ENCODE results near the gene NLE1.
"Not testable (repeated sequence)": the region's sequence is repeated elsewhere in the genome, so short reads cannot be mapped to it uniquely, and the experiment has no call there.

Gene NLE1

DNA sequence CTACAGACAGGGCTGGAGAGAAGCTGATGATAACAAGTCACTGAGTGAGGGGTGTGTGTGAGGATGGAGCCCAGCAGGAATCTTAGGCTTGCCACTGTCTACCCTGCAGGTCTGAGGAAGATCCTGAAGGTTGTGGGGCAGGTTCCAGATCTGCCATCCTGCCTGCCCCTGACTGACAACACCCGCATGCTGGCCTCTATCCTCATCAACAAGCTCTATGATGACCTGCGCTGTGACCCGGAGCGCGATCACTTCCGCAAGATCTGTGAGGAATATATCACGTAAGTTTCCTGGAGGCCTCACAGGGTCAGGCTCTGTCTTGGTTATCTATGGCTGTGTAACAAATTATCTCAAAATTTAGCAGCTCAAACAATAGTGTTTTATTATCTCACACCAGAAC is 21.8 kb upstream of the NLE1 start:
- Histone ChIP-seq H3K9me3 (ENCODE audit: control insufficient read depth in 2 of 2, low read length in 2 of 2) (no peaks in the 10 kb centered on the region), H3K36me3 (ENCODE audit: control insufficient read depth in 2 of 2, insufficient read depth in 2 of 2, low read length in 2 of 2) (no peaks in the 10 kb centered on the region), H3K27ac (ENCODE audit: low read length) (no peak overlapping the region), H3K9ac (ENCODE audit: low read length in 2 of 2) (no peak overlapping the region), H3K4me1 (ENCODE audit: control insufficient read depth, insufficient read depth, low read length) (no peaks in the 10 kb centered on the region), H3K27me3 (ENCODE audit: control insufficient read depth in 1 of 2, insufficient read depth in 2 of 2, low read length in 2 of 2) (peaks cover 0 to 3% of the 10 kb centered on the region in 2 donors), H3K4me3 (ENCODE audit: low read length in 2 of 2) (no peak overlapping the region)

DNA sequence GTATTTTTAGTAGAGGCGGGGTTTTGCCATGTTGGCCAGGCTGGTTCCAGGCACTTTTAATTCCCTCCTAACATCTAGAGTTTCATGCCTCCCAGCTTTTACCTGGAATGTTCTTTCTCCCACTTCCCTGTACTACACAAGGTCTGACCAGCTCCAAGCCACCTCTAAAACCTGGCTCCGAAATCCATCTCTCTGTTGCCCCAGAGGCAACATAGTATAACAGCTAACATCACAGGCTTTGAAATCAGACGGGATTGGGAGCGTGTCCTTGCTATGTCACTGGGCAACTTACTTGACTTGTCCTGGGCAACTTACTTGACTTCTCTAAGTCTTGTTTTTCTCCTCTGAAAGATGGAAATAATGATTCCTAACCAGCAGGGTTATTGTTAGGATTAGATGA is 20.7 kb upstream of the NLE1 start:
- no peaks in the 10 kb centered on the region for H3K36me3 ChIP-seq (ENCODE audit: control insufficient read depth in 2 of 2, insufficient read depth in 2 of 2, low read length in 2 of 2)
- no peak overlapping the region for H3K4me3 ChIP-seq (ENCODE audit: low read length in 2 of 2)
- no peak overlapping the region for H3K9ac ChIP-seq (ENCODE audit: low read length in 2 of 2)
- H3K4me1 ChIP-seq (ENCODE audit: control insufficient read depth, insufficient read depth, low read length), result no peaks in the 10 kb centered on the region
- no peaks in the 10 kb centered on the region for H3K9me3 ChIP-seq (ENCODE audit: control insufficient read depth in 2 of 2, low read length in 2 of 2)
- no peak overlapping the region for H3K27ac ChIP-seq (ENCODE audit: low read length)
- peaks cover 0 to 3% of the 10 kb centered on the region in 2 donors for H3K27me3 ChIP-seq (ENCODE audit: control insufficient read depth in 1 of 2, insufficient read depth in 2 of 2, low read length in 2 of 2)

DNA sequence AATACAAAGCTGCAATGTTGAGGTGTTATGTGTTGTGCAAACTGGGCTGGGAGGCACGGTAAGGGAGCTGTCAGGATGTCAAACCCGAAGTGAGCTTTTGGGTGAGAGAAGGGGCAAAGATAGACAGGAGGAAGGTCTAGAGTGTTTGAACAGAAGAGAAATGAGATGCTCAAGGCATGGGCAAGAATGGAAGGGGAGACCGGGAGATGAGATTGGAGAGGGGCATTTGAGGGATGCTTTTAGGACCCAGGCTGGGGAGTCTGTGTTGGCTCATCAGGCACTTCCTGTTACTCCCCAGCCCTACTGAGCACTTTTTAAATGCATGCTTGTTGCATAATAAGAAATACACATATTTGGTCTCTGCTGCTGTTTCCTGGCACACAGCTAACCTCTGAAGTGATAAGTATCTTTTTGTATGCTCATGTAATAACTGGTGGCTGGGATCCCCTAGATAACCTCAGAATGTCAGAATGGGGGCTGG is 19.2 kb upstream of the NLE1 start:
- Histone ChIP-seq H3K9me3 (ENCODE audit: control insufficient read depth in 2 of 2, low read length in 2 of 2) (no peaks in the 10 kb centered on the region), H3K4me1 (ENCODE audit: control insufficient read depth, insufficient read depth, low read length) (no peaks in the 10 kb centered on the region), H3K27ac (ENCODE audit: low read length) (no peak overlapping the region), H3K9ac (ENCODE audit: low read length in 2 of 2) (no peak overlapping the region), H3K4me3 (ENCODE audit: low read length in 2 of 2) (no peak overlapping the region), H3K36me3 (ENCODE audit: control insufficient read depth in 2 of 2, insufficient read depth in 2 of 2, low read length in 2 of 2) (no peaks in the 10 kb centered on the region), H3K27me3 (ENCODE audit: control insufficient read depth in 1 of 2, insufficient read depth in 2 of 2, low read length in 2 of 2) (peaks cover 0 to 3% of the 10 kb centered on the region in 2 donors)

DNA sequence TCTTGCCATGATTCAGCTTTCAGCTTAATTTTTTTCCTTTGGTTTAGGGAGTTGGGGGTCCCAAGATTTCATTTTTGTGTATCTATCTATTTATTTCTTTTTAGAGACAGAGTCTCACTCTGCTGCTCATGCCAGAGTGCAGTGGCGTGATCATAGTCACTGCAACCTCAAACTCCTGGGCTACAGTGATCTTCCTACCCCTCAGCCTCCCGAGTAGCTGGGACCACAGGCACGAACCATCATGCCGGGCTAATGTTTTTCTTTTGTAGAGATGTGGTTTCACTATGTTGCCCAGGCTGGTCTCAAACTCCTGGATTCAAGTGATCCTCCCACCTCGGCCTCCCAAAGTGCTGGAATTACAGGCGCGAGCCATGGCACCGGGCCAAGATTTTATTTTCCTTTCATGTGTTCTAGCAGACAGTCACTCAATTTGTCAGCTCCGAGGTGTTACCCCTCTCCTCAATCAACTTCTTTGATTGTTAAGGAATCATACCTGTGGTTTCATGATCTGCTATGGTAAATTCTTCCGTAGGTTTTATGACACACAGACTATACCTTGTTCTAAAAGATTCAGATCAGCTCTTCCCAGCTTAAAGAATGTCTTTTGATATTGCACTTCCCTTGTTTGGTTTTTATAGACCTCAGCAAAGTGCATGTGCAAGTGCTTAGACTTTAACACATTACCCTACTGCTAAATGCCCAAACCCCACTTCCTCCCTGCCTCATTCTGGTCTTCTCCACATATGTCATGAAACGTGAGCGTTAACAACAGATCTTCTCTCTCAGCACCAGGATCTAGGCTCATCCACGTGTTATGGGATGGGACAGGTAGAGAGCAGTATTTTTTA is 18.5 kb upstream of the NLE1 start:
- Histone ChIP-seq H3K9me3 (ENCODE audit: control insufficient read depth in 2 of 2, low read length in 2 of 2) (no peaks in the 10 kb centered on the region), H3K4me3 (ENCODE audit: low read length in 2 of 2) (no peak overlapping the region), H3K4me1 (ENCODE audit: control insufficient read depth, insufficient read depth, low read length) (no peaks in the 10 kb centered on the region), H3K36me3 (ENCODE audit: control insufficient read depth in 2 of 2, insufficient read depth in 2 of 2, low read length in 2 of 2) (no peaks in the 10 kb centered on the region), H3K27ac (ENCODE audit: low read length) (no peak overlapping the region), H3K27me3 (ENCODE audit: control insufficient read depth in 1 of 2, insufficient read depth in 2 of 2, low read length in 2 of 2) (peaks cover 0 to 3% of the 10 kb centered on the region in 2 donors), H3K9ac (ENCODE audit: low read length in 2 of 2) (no peak overlapping the region)

DNA sequence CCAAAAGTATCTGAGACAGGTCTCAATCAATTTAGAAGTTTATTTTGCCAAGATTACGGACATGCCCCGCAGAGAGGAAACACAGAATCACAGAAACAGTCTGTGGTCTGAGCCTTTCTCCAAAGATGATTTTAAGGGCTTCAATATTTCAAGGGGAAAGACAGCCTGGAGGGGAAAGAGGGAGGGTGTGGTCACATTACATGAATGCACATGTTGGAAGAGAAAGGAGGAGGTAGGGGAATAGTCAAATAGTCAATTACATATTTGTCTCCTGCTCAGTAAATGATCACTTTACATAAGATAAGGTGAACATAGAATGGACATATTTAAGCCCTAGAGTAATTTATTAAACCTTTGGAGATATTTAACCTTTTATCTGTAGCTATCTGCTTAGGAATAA is 17.8 kb upstream of the NLE1 start:
- Histone ChIP-seq H3K9ac (ENCODE audit: low read length in 2 of 2) (no peak overlapping the region), H3K9me3 (ENCODE audit: control insufficient read depth in 2 of 2, low read length in 2 of 2) (no peaks in the 10 kb centered on the region), H3K4me1 (ENCODE audit: control insufficient read depth, insufficient read depth, low read length) (no peaks in the 10 kb centered on the region), H3K36me3 (ENCODE audit: control insufficient read depth in 2 of 2, insufficient read depth in 2 of 2, low read length in 2 of 2) (no peaks in the 10 kb centered on the region), H3K27me3 (ENCODE audit: control insufficient read depth in 1 of 2, insufficient read depth in 2 of 2, low read length in 2 of 2) (peaks cover 0 to 3% of the 10 kb centered on the region in 2 donors), H3K4me3 (ENCODE audit: low read length in 2 of 2) (no peak overlapping the region), H3K27ac (ENCODE audit: low read length) (no peak overlapping the region)

DNA sequence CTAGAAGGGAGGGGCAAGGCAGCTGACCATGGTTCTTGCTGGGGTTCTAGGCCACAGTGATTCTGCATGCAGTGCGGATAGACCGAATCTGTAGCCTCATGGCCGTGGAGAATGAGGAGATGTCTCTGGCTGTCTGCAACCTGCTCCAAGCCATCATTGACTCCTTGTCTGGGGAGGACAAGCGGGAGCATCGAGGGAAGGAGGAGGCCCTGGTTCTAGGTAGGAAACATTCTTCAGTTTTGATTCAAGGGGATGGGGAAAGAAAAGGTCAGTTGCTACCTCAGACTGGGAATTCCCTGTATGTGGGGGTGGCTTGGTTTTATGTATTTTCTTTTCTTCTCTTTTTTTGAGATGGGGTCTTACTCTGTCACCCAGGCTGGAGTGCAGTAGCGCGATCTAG is 13.1 kb upstream of the NLE1 start:
- Histone ChIP-seq H3K4me3 (ENCODE audit: low read length in 2 of 2) (no peak overlapping the region), H3K9me3 (ENCODE audit: control insufficient read depth in 2 of 2, low read length in 2 of 2) (no peaks in the 10 kb centered on the region), H3K4me1 (ENCODE audit: control insufficient read depth, insufficient read depth, low read length) (no peaks in the 10 kb centered on the region), H3K9ac (ENCODE audit: low read length in 2 of 2) (no peak overlapping the region), H3K36me3 (ENCODE audit: control insufficient read depth in 2 of 2, insufficient read depth in 2 of 2, low read length in 2 of 2) (no peaks in the 10 kb centered on the region), H3K27me3 (ENCODE audit: control insufficient read depth in 1 of 2, insufficient read depth in 2 of 2, low read length in 2 of 2) (peaks cover 0 to 2% of the 10 kb centered on the region in 2 donors), H3K27ac (ENCODE audit: low read length) (no peak overlapping the region)

DNA sequence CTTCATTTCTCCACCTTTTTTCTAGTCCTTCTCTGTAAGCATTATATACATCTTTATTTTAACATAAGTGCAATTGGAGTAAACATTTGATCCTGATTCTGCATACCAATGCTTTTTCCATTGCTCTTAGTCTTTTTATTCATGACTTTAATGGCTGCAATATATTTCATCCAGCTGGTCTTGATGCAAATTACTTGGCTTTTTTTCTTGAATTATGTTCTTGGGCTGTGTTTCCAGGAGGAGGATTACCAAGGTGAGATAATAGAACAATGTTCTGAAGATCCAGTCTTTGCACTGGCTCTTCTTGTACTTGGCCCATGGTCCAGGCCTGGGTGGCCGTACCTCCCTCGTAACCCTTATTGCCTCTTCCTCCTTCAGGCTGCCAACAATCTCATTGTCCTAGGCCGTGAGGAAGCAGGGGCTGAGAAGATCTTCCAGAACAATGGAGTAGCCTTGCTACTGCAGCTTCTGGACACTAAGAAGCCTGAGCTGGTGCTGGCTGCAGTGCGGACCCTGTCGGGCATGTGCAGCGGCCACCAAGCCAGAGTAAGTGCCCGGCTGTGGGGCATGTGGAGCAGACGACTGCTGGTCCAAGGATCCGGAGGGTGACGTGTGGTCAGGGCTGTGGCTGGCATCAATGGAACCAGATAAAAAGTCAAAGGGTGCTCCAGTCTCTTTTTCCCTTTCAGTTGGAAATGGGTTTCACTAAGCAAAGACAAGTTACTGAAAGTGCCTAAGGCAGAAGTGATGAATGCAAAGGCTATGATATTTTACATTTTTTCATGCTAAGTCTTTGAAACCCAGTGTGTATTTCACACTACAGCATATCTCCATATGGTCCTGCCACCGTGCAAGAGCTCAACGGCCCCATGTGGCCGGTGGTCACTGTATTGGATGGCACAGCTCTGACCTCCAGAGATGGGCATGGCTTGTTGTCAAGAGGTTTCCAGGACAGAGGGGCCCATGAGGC is 12.4 kb upstream of the NLE1 start:
- Histone ChIP-seq H3K27me3 (ENCODE audit: control insufficient read depth in 1 of 2, insufficient read depth in 2 of 2, low read length in 2 of 2) (peaks cover 0 to 2% of the 10 kb centered on the region in 2 donors), H3K4me3 (ENCODE audit: low read length in 2 of 2) (no peak overlapping the region), H3K9ac (ENCODE audit: low read length in 2 of 2) (no peak overlapping the region), H3K36me3 (ENCODE audit: control insufficient read depth in 2 of 2, insufficient read depth in 2 of 2, low read length in 2 of 2) (no peaks in the 10 kb centered on the region), H3K4me1 (ENCODE audit: control insufficient read depth, insufficient read depth, low read length) (no peaks in the 10 kb centered on the region), H3K27ac (ENCODE audit: low read length) (no peak overlapping the region), H3K9me3 (ENCODE audit: control insufficient read depth in 2 of 2, low read length in 2 of 2) (no peaks in the 10 kb centered on the region)

DNA sequence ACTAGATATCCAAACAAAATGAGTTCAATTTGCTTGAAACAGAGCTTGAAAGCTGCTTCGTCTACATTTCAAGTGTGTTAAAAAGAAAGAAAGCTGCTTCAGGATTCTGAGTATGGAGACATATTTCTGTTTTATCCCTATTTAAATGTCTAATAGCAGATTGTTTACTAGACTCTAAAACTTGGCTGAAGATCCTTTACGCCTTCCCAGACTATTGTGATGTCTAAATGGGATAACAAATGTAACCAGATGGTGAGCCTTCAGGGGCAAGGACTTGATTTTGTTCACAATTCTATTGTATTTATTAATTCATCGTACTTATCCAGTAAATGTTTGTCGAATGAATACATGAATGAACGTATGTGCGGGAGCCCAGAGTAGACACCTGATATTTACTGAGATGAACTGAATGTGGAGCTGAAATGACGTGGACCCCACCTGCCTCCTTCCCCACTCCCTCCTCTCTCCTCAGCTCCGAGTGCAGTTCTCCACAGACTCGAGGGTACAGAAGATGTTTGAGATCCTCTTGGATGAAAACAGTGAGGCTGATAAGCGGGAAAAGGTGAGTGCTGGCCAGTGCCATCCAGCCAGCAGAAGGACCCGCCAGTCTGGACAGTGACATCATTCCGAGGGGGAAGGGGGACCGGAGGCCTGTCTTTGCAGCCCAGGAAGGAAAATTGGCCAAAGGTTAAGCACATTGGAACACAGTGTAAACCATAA is 10.5 kb upstream of the NLE1 start:
- H3K4me1 ChIP-seq (ENCODE audit: control insufficient read depth, insufficient read depth, low read length), result peaks cover 2% of the 10 kb centered on the region
- H3K36me3 ChIP-seq (ENCODE audit: control insufficient read depth in 2 of 2, insufficient read depth in 2 of 2, low read length in 2 of 2), result no peaks in the 10 kb centered on the region
- H3K9ac ChIP-seq (ENCODE audit: low read length in 2 of 2), result no peak overlapping the region
- no peak overlapping the region for H3K4me3 ChIP-seq (ENCODE audit: low read length in 2 of 2)
- no peaks in the 10 kb centered on the region for H3K9me3 ChIP-seq (ENCODE audit: control insufficient read depth in 2 of 2, low read length in 2 of 2)
- H3K27me3 ChIP-seq (ENCODE audit: control insufficient read depth in 1 of 2, insufficient read depth in 2 of 2, low read length in 2 of 2), result peaks cover 0 to 2% of the 10 kb centered on the region in 2 donors
- no peak overlapping the region for H3K27ac ChIP-seq (ENCODE audit: low read length)

DNA sequence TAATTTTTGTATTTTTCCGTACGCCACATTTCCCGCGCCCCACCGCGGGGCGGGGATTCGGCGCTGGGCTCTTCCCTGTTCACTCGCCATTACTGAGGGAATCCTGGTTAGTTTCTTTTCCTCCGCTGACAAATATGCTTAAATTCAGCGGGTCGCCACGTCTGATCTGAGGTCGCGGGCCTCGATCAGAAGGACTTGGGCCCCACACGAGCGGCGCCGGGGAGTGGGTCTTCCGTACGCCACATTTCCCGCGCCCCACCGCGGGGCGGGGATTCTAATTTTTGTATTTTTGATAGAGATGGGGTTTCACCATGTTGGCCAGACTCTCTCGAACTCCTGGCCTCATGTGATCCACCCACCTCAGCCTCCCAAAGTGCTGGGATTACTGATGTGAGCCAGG is 9.0 kb upstream of the NLE1 start:
- H3K27ac ChIP-seq (ENCODE audit: low read length); H3K27me3 ChIP-seq (ENCODE audit: control insufficient read depth in 1 of 2, insufficient read depth in 2 of 2, low read length in 2 of 2); H3K9ac ChIP-seq (ENCODE audit: low read length in 2 of 2); H3K36me3 ChIP-seq (ENCODE audit: control insufficient read depth in 2 of 2, insufficient read depth in 2 of 2, low read length in 2 of 2); H3K4me3 ChIP-seq (ENCODE audit: low read length in 2 of 2); H3K4me1 ChIP-seq (ENCODE audit: control insufficient read depth, insufficient read depth, low read length); H3K9me3 ChIP-seq (ENCODE audit: control insufficient read depth in 2 of 2, low read length in 2 of 2): not testable (repeated sequence)

DNA sequence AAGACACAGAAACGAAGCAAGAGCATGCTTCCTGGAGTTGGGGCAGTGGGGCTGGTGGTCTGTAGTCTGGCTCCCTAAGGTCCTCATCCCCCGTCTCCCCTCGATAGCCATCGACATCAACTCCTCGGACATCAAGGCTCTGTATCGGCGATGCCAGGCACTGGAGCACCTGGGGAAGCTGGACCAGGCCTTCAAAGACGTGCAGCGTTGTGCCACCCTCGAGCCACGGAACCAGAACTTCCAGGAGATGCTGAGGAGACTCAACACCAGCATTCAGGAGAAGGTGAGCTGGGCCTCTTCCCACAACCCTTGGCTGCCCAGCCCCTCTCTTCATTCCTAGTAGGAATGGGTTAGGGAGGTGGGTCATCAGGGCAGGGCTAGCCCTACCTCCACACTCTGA is 7.8 kb upstream of the NLE1 start:
- Histone ChIP-seq H3K36me3 (ENCODE audit: control insufficient read depth in 2 of 2, insufficient read depth in 2 of 2, low read length in 2 of 2) (no peaks in the 10 kb centered on the region), H3K9me3 (ENCODE audit: control insufficient read depth in 2 of 2, low read length in 2 of 2) (no peaks in the 10 kb centered on the region), H3K4me1 (ENCODE audit: control insufficient read depth, insufficient read depth, low read length) (peaks cover 6% of the 10 kb centered on the region), H3K4me3 (ENCODE audit: low read length in 2 of 2) (no peak overlapping the region), H3K27me3 (ENCODE audit: control insufficient read depth in 1 of 2, insufficient read depth in 2 of 2, low read length in 2 of 2) (peaks cover 0 to 2% of the 10 kb centered on the region in 2 donors), H3K9ac (ENCODE audit: low read length in 2 of 2) (no peak overlapping the region), H3K27ac (ENCODE audit: low read length) (no peak overlapping the region)
